Right lobe of liver (tissue), 4 donors: ENCODE data around the gene PIP5K1B.

ENCODE experiments used
- POLR2A ChIP-seq: fragments of 450-650 bp; IDR thresholded peaks from one replicate; pipeline ENCODE4 v1.6.1; 2017; ENCODE audit warnings: antibody characterized with exemption, mild to moderate bottlenecking
- TF ChIP-seq, protein P1 (sequence below), 4 donors: fragments of 200-600 bp in 3 of 4; fragments of 450-650 bp in 1 of 4; IDR thresholded peaks; one replicate each; pipeline versions ENCODE4 v1.5.1 to v1.8.0; 2016 to 2022; ENCODE audit warnings: antibody characterized with exemption in 4 of 4, mild to moderate bottlenecking in 2 of 4
- donor health status: DM: no; HTN: no; CAD: no.
- donor health status: DM: no; HTN: no; CAD: no.
- donor health status: DM: no; HTN: yes; CAD: no.

DNA sequence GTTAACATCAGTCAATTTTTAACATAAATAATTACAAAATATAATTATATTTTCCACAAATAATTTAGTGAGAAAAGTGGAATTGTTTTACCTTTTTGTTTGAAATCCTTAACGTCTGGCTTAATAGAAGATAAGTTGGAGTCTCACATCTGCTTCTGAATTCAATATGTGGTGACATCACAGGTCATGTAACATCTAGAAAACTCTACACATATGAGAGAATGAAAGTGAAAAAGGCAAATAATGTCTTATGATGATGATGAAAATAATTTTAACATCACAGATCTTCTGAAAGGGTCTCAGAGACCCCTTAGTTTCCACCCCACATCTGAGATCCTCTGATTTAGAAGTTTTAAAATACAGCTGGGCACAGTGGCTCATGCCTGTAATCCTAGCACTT is 227.4 kb downstream of the PIP5K1B start:
- TF ChIP-seq, protein P1, sequence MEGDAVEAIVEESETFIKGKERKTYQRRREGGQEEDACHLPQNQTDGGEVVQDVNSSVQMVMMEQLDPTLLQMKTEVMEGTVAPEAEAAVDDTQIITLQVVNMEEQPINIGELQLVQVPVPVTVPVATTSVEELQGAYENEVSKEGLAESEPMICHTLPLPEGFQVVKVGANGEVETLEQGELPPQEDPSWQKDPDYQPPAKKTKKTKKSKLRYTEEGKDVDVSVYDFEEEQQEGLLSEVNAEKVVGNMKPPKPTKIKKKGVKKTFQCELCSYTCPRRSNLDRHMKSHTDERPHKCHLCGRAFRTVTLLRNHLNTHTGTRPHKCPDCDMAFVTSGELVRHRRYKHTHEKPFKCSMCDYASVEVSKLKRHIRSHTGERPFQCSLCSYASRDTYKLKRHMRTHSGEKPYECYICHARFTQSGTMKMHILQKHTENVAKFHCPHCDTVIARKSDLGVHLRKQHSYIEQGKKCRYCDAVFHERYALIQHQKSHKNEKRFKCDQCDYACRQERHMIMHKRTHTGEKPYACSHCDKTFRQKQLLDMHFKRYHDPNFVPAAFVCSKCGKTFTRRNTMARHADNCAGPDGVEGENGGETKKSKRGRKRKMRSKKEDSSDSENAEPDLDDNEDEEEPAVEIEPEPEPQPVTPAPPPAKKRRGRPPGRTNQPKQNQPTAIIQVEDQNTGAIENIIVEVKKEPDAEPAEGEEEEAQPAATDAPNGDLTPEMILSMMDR (IDR thresholded peaks at IDR 0.05) = no peak
- no peak for TF ChIP-seq POLR2A
